Measurements from ENCODE around the gene PLA2G2D.
"Not testable (repeated sequence)": the region's sequence is repeated elsewhere in the genome, so short reads cannot be mapped to it uniquely, and the experiment has no call there.

PLA2G2D gene

GRCh38 chr1:20142001-20142710 is 22.8 kb upstream of the PLA2G2D start:
- DNase-seq = no peak

GRCh38 chr1:20141466-20141865 is 22.1 kb upstream of the PLA2G2D start:
- no peak for DNase-seq

- no peak for DNase-seq
These were observed 21.7 kb upstream of the PLA2G2D start for GRCh38 chr1:20141001-20141400.

- DNase-seq = no peak
These were observed 20.7 kb upstream of the PLA2G2D start for GRCh38 chr1:20139776-20140612.

- DNase-seq = no peak
These were observed 19.7 kb upstream of the PLA2G2D start, which contains the start of gene PLA2G2F for GRCh38 chr1:20138961-20139550. Gene PLA2G2F (plus strand): TSS chr1:20139323. CDS start chr1:20139428, 105 bp downstream.

- DNase-seq = no peak
These were observed 19.0 kb upstream of the PLA2G2D start for GRCh38 chr1:20138346-20138745.

- no peak for DNase-seq
These were observed 18.3 kb upstream of the PLA2G2D start for GRCh38 chr1:20137604-20138003.

GRCh38 chr1:20137055-20137454 is 17.7 kb upstream of the PLA2G2D start:
- no peak for DNase-seq

GRCh38 chr1:20136249-20136648 is 16.9 kb upstream of the PLA2G2D start:
- no peak for DNase-seq

GRCh38 chr1:20134995-20135394 is 15.7 kb upstream of the PLA2G2D start:
- no peak for DNase-seq

GRCh38 chr1:20130518-20130917 is 11.2 kb upstream of the PLA2G2D start:
- not testable (repeated sequence) for DNase-seq

GRCh38 chr1:20126806-20127440 is 7.6 kb upstream of the PLA2G2D start:
- DNase-seq = no peak

- no peak for DNase-seq
These were observed 6.9 kb upstream of the PLA2G2D start for GRCh38 chr1:20126041-20126805.

GRCh38 chr1:20125100-20125499 is 5.8 kb upstream of the PLA2G2D start:
- peak; percentile 27 for DNase-seq

- DNase-seq = peak; percentile 81
These were observed 5.2 kb upstream of the PLA2G2D start for GRCh38 chr1:20124456-20125057.

- DNase-seq = no peak
These were observed 4.6 kb upstream of the PLA2G2D start for GRCh38 chr1:20123722-20124455.

GRCh38 chr1:20120796-20121195 is 1.5 kb upstream of the PLA2G2D start:
- no peak for DNase-seq

GRCh38 chr1:20117236-20117635 is 2.1 kb downstream of the PLA2G2D start:
- no peak for DNase-seq

- DNase-seq = no peak
These were observed 3.4 kb downstream of the PLA2G2D start for GRCh38 chr1:20115916-20116315.

- DNase-seq = no peak
These were observed 3.9 kb downstream of the PLA2G2D start for GRCh38 chr1:20115479-20115878.

GRCh38 chr1:20114021-20114648 is 5.2 kb downstream of the PLA2G2D start:
- no peak for DNase-seq
